GM12865 (cell line): ENCODE data around the gene TP63.

Experiments
- DNase-seq: peaks from one replicate; pipeline ENCODE4 v3.0.0; 2010; ENCODE audit warnings: low read depth
- H3K4me3 ChIP-seq: 2 replicates; pipeline ENCODE4 v1.5.1; 2011; ENCODE audit warnings: mild to moderate bottlenecking, low read depth, low read length, control low read depth
- TF ChIP-seq, protein P1 (sequence below): IDR thresholded peaks from 2 replicates; pipeline ENCODE4 v1.5.1; 2011; ENCODE audit warnings: low read length, control low read depth, low read depth, inconsistent platforms; ENCODE audit not compliant: insufficient read depth; ENCODE audit errors: missing control alignments

TP63 gene

GRCh38 chr3:189901481-189901880 is 270.3 kb downstream of the TP63 start:
- H3K4me3 ChIP-seq: no peak overlapping the region
- DNase-seq: no peak
- TF ChIP-seq, protein P1, sequence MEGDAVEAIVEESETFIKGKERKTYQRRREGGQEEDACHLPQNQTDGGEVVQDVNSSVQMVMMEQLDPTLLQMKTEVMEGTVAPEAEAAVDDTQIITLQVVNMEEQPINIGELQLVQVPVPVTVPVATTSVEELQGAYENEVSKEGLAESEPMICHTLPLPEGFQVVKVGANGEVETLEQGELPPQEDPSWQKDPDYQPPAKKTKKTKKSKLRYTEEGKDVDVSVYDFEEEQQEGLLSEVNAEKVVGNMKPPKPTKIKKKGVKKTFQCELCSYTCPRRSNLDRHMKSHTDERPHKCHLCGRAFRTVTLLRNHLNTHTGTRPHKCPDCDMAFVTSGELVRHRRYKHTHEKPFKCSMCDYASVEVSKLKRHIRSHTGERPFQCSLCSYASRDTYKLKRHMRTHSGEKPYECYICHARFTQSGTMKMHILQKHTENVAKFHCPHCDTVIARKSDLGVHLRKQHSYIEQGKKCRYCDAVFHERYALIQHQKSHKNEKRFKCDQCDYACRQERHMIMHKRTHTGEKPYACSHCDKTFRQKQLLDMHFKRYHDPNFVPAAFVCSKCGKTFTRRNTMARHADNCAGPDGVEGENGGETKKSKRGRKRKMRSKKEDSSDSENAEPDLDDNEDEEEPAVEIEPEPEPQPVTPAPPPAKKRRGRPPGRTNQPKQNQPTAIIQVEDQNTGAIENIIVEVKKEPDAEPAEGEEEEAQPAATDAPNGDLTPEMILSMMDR: no peak

DNA sequence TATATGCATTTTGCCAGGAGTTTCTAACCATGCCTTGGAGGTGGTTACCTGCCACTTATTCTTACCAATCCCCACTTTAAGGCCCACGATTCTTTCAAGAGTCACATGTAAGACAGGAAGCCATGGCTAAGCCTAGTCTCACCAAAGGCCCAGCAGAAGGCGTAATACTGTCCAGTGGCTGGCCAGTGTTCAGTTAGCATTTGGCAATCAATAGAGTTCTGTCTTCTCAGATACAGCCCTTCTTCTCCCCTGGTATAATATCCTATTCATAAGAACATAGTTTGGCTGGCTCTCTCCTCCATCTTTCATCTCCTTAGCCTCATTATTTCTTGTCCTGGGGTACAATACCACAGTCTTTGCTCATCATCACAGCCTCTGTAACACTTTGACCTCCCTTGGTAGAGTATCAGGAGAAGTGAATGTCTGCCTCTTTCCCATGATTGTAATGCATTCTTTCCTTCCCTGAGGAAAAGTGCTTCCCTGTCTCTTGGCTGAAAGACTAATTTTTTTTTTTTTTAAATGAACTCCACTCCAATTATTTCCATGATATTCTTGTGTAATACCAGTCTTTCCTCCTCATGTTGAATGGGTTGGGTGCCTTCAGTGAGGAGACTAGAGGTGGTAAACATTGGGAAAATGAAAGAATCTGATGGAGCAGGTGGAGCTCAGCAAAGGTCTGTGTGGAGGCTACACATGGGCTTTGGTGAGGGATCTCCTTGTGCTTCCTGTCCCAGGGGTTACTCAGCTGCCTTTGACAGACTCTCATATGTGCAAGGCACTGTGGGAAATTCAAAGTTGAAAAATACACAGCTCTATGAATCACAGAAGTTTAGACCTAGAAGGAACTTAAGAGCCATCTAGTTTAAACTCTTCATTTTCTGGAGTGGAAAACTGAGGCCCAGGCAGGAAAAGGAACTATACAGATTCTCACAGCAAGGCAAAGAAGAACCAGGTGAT is 271.3 kb downstream of the TP63 start:
- DNase-seq: no peak
- H3K4me3 ChIP-seq: no peak overlapping the region
- TF ChIP-seq, protein P1: no peak

DNA sequence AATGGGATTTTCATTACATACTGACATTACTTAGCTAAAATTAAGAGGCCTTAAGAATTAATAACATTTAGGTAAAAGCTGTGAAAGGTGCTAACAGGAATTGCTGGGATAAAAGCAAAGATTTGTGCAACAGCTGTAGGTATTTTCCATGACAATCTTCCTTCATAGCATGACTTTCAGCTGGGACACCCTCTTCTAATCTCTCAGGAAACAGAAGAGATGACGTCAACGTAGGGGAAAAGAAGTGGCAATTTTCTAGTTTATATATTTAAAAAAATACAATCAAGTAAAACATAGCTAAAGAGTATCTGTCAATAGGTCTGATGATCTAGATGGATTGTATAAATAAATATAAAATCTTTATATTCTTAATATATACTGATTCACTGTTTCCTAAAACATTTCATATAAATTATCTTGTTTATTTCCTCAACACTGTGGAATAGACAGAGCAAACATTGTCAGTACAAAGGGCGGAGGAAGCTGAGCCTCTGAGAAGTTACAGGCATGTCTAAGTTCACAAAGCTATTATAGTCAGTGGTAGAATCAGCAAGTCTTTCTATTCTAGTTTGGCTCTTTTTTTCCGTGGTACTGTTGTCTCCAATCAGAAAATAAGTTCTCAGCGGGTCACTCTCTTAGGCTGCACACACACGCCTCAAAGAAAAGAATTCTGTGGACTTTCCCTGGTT is 272.5 kb downstream of the TP63 start:
- no peak overlapping the region for H3K4me3 ChIP-seq
- TF ChIP-seq, protein P1: no peak
- DNase-seq: no peak

DNA sequence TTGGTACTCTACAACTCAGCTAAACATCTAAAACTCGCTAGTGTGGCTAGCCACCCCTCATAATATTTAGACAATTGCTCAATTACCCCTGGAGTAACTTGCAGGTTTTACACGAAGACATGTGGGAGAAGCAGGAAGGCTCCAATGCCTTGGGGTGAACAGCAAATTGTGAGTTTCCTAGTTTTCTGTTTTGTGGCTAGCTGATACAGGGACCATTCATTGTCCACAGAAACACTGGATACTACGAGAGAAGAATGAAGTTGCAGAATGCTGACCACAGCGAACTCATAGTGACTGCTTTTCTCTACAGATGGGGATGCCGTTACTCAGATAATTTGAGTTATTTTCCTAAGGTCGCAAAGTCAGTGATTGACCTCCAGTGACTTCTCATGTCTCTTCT is 276.6 kb downstream of the TP63 start:
- TF ChIP-seq, protein P1: no peak
- no peak for DNase-seq

DNA sequence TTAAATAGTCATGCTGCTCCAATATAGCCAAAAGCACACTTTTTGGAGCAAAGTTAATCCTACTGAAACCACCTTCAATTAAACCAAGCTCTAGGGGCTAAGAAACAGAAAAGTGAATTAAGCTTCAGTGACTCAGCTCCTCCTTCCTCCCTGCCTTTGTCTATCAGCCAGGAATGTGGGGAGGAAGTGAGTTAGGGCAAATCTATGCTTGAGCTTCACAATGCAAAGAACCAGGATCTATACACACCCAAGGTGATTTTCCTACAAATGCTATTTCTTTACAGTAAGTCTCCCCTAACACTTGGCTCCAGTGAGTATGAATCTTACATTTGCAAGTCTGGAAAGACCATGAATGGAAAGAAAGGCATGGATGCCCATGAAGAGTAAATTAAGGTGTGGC is 277.5 kb downstream of the TP63 start:
- H3K4me3 ChIP-seq: no peak overlapping the region
- no peak for DNase-seq
- TF ChIP-seq, protein P1: no peak

More for the DNA sequence above, 276.6 kb downstream of the TP63 start:
- H3K4me3 ChIP-seq: no peak overlapping the region

GRCh38 chr3:189909139-189909538 is 277.9 kb downstream of the TP63 start:
- TF ChIP-seq, protein P1: no peak
- no peak overlapping the region for H3K4me3 ChIP-seq
- no peak for DNase-seq

DNA sequence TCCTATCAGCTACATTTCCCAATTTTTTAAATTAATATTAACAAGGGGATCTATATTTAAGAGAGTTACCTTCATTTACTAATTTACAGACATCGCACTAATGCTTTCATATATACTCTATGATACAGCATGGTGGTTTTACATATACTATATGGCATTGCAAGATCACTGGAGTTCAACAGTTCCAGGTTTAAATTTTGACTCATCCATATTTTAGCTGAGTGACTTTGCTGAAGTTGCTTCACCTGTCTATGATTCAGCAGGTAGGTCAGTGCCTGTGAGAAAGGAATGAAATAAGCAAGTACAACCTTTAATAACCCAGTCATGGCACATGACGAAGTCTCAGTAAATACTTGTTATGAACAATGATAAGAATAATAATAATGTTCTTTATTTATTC is 278.4 kb downstream of the TP63 start:
- DNase-seq: no peak
- TF ChIP-seq, protein P1: no peak
- H3K4me3 ChIP-seq: no peak overlapping the region
